GM21529 (cell line): ENCODE results near the gene NPAS3.

Experiments used
- ATAC-seq: cut with Tn5 transposase; IDR thresholded peaks from one replicate; pipeline ENCODE4 v1.9.1; 2021; ENCODE audit not compliant: unreplicated experiment

Gene NPAS3

DNA sequence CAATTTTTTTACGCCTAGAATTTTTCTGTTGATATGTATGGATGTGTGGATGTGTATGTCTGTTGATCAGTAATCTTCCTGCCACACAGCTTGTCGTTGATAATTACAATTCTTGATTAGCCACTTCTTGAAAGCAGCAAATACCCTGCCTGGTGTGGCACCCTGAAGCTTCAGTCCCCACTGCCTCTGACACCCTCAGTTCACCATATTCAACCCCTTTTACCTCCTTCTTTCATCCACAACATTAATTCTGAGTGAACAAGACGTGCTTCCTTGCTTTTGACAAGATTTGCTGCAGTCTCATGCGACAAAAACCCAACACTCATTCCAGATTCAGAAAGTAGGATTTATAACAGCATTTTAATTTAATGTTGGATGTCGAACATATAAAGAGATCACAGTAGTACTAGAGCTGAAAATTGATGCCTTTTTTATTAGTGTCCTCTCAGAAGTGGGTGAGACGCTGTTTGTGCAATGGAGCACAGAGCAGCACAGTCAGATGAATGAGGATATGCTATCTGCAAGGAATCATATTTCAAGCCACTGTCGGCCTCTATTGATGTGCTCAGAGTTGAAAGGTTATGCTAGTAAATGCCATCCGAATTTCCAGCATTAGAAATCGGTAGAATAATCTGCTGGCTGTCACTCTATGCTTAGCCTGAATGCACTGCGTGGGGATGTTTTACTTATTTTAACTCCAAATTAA lies 628.5 kb downstream of the NPAS3 start:
- ATAC-seq, result no peak

DNA sequence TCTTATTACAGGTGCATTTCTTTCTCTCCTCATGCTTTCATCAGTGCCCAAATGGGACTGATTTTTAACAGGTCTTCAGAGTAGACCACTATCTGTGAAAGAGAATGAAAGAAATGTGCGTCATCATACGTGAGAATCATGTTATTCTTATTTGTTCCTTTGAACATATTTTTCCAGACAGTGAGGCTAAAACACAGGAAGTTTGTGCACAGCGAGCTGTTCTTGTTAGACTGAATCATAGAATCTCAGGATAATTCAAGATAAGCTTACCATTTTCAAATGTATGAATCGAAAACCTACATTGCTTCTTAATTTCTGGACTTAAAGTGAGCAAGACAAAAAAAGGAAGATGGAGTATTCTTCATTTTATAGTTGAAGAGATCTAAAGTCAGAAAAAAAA lies 629.1 kb downstream of the NPAS3 start:
- ATAC-seq, result no peak

DNA sequence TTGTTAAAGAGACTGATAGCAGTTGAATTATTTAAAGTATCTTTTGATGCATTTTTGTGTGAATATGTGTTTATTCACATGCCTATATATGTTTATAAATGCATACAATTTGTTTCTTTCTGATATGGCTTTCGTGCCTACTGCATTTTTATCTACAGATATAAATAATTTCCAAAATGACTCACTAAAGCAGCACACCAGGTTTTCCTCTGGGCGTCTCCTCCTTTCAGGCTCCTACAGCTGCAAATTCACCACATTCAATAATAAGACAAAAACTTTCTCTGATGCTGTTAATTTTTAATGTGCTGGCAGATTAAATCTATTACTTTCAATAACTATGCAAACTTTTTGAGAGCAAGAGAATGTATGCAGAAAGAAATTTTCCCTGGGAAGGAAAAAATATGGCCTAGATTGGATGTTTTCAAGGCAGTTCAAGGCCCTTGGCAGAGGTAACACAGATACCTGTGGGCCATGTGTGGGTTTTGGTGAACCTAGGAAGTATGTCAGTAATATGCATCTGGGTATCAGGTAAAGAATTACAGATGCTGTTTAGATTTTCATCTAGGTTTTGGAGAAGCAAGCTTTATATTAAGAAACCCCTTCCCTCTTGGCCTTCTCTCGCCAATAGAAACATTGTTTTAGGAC lies 630.4 kb downstream of the NPAS3 start:
- ATAC-seq, result no peak

DNA sequence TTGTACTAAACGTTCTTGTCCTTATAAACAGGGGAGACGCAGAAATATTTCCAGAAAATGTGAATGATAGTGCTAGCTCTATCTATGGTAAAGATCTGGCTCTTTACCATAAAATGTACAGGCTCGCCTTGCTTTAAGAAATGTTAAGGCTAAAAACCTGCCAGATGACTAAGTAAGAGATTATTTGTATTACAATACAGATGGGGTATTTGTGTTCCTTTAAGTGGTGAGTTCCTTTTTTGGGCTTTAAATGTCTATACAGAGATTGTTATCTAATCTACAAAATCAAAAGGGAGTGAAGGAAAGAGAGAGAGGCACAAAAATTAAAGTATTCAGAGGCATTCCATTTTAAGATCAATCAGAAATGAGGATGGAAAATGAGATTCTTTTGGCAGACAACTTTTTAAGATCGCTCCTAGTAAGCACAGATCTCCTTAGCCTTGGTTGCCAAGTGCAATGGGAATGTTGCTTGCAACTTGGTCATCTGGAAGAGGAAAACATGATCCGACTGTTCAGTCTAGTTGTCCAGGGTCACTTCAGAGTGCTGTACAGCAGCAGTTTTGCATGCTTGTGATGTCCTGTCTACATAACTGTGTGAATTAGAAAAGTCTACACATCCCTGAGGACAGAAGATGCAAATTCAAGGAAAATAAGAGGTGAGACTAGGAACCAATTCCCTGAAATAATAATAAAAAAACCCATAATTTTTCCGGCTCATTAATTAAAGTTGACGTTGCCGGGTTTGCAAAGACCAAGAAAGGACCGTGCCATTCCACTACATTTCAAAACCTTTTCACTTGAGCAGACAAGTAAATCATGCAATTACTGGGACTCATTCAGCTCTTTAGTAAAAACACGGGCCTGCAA lies 631.4 kb downstream of the NPAS3 start:
- no peak for ATAC-seq

DNA sequence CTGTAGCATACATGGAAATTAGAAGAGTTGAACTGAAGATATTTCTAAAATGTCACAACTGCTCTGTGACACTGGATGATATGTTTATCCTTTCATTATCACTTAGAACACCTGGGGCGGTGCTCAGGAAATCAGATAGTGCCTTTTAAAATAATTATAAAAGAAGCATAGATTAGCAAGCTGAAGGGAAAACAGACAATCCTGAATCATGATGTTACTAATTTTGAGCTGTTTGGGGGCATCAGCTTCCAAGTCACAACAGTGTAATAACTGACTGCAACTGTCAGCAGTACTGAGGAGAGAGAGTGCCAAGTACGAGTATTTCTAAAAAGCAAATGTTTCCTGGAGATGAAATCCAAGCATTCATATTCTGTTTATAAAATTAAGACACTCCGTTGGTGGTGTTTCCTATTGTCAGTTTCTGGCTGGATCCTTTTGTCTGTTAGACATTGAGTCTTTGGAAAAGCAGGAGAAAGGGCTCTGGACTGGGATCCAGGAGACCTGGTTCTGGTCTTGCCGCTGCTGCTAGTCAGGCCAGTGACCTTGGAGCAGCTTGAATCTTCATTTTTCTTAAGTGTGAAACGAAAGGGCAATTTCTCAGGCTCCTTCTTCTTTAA lies 632.1 kb downstream of the NPAS3 start:
- ATAC-seq, result no peak

DNA sequence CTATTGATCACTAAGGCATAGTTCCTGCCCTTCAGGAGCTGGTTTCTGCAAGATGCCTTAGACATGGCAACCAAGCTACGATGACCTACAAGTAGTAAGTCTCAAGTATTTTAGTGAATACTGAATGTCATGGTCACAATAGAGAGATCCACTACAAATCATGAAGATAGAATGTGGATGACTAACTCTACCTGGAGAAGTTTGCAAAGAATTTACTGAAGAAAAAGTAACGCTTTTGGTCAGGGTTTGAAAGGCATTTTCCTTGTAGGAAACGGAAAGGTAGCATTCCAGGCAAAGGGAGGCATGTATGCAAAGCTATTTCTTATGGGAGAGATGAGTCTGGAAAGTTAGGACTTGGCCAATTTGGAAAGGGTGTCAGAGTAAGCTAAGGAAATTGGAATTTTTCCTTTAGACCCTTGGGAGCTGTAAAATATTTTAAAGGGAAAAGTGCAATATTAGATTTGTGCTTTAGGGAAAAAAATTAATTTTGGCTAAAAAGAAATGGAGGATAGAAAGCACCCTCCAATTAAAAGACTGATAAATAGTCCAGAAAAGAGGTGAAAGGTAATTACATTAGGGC lies 634.7 kb downstream of the NPAS3 start:
- no peak for ATAC-seq

DNA sequence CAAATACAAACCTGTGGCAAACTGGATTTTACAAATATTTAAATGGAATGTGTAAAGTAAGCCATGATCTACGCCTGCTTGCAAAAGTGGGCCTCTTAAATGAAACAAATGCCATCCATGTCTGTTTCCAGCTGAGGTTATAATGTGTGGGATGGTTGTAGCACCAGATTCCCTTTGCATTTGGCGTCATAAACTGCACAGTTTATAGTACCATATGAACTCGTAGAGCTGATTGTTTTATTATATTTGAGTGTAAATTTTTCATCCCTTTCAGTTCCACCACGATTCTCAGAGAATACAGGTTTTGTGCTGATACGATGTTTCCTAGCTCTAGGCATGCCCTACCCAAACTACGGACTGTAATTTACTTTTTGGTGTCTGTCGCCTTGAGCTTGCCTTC lies 637.3 kb downstream of the NPAS3 start:
- no peak for ATAC-seq

DNA sequence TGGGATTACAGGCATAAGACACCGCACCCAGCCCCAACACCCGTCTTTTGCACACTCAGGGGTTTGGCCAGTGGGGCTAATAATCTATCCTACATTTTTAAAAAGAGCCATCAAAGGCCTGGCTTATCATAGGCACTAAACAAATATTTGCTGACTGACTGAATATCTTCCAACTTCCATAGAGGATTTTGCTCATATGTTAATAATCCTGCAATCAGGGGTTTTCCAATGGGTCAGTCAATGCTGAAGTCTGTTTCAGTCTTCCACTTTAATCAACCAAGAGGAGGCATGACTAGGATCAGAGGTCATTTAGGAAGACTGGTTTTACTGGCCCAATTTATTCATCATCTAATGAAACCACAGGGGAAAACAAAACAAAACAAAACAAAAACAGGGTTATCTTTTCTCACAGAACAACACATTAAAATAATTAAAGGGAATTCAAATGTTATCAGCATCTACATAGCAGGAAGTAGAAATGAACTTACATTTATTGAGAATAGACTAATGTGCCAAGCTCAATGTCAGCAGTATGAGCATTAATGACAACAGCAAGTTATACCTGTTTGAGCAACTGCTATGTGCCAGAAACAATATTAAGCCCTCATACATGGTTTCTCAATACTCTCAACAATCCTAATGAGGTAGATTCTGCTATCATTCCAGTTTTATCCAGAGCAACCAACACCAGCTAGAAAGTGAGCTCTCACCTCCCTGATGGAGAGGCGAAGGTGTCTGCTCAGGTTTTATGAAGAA lies 640.0 kb downstream of the NPAS3 start:
- no peak for ATAC-seq

DNA sequence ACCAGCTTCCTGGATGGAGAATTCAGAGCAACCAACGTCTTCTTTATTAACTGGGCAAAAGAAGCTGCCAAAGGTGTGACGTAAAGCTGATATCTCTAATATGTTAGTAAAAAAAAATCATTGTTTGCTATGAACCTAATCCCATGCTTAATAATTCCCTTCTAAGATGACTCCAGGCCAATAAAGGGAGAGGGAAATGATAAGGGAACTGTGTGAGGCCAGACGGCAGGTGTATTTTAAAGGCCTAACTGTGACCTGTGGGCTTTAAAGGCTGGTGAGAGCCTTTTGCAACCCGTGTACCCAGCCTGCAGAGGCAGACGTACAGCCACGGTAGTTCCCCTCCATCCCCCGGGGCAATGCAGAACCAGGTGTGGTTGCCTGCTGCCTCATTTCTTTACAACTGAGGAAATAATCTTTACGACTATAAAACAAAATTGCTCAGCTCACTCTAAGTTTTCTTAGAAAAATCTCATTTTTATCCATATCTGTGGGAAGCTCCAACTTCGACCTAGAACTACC lies 641.6 kb downstream of the NPAS3 start:
- no peak for ATAC-seq

DNA sequence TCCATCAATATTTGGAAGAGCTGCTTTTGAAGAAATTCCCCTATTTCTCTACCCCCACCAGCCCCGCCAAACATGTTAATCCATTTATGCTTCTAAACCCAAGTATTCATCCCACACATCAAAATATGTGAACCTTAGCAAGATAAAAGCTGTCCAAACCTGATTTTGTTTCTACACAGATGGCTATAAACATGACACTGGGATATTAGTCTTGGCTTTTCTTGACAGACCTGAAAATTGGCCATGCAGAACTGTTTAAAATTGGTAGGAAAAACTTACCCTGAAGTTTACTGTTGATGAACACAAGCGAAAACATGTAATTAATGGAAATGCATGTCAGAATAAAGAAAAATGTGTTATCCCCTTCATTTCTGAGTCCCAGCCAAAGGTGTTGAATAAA lies 642.2 kb downstream of the NPAS3 start:
- no peak for ATAC-seq

DNA sequence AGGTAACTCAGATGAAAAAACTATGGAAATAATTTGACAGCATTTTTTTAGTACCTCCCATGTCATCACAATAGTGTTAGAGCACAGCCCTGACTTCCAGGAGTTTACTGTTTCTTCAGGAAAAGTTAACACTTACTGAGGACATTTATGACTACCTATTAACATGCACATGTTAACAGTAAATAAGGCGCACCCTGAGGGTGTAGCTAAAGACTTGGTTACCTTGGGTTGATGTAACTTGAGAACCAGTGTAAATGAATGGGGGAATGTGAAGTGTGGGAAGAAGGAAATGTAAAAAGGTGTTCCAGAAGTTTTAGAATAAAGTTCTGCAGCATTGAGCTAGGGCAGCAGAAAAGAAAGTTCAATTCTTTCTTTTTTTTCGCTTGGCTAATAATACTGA lies 646.0 kb downstream of the NPAS3 start:
- no peak for ATAC-seq

DNA sequence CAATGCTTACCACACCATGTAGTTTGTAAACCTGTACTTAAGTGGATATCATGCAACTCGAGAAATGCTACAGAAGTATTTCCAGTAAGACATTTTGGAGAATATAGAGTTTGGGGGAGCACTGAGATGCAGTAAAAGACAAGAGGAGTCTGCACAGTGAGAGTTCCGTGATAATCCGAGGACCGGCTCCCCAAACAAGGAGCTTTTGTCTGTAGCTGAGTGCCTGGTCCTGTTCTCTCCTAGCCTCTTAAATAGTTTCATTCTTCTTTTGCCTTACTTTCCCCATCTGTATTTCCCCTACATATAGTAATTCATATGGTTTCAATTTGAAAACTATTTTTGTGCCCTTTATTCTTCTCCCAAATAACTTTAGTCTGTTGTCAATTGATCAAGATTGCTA lies 648.1 kb downstream of the NPAS3 start:
- no peak for ATAC-seq

DNA sequence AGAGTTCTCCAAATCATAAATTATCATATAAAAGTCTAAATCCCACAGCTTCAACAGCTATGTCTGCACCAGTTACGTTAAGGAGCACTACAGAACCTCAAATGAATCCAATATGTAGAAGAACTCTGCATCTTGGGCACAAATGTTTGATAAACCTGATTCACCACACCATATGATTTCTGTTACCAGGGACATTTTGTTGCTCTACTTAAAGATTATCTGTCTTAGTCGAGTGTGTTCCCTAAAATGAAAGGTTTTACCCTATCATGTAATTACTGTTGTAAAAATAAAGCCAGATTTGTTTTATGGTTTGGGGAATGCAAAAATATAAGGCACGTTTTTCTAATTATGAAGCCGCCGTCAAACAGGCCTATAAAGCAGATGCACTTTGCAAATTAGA lies 649.1 kb downstream of the NPAS3 start:
- no peak for ATAC-seq

DNA sequence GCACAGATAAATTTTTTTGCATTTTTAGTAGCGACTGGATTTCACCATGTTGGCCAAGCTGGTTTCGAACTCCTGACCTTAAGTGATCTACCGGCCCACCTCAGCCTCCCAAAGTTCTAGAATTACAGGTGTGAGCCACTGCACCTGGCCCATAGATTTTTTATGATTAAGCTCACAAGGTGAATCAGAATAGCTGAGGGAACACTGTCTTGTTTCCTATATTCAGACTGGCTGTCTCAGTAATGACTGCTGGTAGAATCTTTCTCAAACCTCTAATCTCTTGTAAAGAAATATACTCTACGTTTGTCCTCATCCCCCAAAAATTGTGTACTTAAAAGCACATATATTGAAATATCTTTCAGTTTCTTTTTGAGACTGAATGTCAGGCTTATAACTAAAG lies 650.1 kb downstream of the NPAS3 start:
- ATAC-seq, result no peak

DNA sequence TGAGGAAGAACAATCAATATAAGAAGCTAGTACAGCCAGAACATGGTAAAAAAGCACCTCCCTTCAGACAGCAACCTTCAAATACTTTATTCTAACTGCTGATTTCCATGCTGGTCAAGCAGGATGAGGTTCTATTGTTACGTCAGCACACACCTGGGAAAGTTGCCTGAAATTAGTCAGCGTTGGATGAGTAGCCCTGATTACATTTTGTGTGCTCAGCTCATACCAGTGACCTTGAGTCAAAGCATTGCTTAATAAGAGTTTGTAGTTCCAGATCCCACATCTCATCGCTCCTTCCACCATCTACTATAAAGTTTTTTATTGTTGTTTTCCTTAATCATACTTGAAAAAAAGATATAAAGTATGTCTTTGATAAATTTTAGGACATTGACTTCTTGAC lies 650.7 kb downstream of the NPAS3 start:
- ATAC-seq, result no peak

DNA sequence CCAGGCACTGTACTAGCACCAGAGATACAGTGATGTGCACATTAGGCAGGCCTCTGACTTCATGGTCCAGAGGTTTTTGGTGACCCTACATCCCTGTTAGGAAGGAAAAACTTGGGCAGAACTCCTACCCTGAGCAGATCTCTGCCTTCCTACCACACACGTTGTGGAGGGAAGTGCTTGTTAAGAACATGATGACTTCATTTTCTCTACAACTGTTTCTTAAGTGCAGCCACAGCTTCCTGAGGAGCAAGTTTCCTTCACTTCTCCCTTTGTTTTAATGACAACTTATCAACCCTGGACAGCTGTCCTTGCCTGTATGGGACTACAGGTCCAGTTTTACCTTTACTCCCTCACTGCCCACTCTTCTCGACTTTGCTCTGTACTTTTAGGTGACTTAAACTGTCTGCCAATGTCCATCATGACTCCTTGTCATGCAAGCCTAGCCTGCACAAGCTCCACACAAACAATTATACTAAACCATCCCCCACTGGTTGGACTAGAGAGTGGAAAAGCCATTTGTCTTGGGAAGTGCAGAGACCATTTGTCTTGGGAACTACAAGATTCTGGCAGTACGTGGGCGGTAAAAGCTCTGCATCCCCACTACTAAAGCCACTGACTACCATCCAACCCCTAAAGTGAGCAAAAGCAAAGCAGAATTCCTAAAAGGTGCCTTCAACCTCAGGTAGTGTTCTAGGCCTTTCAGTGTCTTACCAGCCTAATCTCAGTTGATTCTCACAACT lies 652.4 kb downstream of the NPAS3 start:
- ATAC-seq, result no peak

DNA sequence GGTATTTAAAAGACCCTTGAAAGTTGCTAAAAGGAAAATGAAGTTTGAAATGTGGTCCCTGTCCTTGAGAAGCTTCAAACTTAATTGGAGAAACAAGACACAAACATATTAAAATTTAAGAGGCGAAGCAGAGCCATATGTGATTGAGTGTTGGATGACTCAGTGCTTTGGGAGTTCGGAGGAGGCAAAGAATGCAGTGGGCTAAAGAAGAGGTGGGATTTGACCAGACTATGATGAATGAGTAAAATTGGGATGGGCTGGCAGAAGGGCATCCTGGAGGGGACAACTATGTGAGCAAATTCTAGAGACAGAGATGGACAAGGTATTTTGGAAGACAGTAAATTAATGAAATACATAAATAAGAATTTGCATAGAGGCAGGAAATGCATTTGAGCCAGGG lies 653.6 kb downstream of the NPAS3 start:
- ATAC-seq, result no peak

DNA sequence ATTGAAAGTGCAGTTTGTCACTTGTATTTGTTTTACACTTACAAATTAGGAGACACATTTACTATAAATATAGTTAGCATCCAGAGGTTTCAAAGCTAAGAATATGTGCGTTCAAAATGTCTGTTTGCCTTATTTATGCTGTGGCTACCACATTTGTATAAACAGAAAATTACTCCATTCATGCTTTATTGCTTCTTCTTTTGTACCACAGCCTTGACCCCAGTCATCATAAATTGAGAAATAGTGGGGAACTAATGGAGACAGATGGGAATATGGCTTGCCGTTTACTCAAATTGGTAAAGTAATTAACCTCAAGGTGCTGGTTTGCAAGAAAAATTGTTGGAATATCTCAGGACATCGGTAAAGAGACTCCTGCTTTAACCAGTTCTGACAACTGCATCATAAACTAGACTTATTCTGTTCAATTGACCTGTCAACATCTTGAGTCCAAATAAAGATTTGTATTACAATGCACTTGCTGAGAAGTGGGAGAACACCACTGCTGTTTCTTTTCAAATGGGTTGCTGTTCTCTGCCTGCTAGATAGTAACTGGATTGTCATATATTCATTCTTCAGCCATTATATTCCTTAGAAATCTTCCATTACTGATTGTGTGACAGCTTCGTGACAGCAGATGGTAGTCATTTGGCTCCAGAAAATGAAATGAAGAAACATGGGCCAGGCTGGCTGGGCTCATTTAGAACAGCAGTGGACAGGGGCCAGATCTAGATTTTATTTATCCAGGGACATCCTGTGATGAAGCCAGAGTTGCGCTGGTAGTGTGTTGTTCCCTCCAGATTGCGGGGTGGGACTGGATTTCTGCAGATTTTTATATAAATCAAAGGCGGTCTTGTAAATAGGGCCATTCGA lies 657.8 kb downstream of the NPAS3 start:
- no peak for ATAC-seq

DNA sequence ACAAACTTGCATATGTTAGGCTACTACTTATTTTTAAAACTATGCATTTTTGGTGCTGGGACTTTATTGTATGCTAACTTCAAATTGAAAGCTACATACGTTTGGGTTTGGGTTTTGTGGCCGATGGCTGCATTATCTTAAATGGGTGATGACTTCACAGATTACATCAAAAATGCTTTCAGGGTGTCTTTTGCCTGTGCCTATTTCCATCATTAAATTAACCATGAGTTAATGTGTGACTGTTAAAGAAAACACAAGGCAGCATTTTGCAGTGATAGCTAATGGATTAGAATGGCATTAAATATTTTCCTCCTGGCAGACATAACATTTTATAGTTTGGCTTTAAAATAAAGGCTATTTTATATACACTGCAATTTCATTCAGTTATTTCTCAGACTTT lies 659.9 kb downstream of the NPAS3 start:
- ATAC-seq, result no peak
